Measurements from ENCODE around the gene ATP6AP1. TPM values are rescaled to one million over a fixed set of nuclear protein-coding genes. Genes with fewer than 3 reads are reported as not detected.

ATP6AP1 gene
- polyA plus RNA-seq, 1 donor (not counting 4 experiments of a cell fraction or from before 2014, with no cell fraction given) = 42.4 TPM

DNA sequence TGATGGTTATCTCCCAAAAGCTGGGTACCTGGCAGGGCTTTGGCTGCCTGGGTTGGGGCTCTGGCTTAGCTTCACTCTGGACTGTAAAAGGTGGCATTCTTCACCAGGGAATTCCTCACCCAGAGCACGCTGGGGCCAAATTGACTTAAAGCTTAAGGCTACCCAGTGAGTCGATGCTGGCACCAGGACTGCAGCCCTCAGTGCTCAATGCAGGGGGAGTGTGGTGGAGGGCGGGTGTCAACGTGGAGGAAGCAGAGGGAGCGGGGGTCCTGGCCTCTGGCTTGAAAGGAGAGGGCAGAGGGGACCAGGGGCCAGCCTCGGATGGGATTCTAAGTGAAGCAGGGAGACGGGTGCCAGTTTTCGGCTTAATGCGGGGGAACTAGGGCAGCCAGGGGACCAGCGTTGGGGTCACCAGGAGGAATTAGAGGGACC is 15.0 kb downstream of the ATP6AP1 start:
- no peaks in the 10 kb centered on the region for H3K9me1 ChIP-seq (ENCODE audit: control insufficient read depth, extremely low read depth, insufficient read depth, low read length)
- DNase-seq (ENCODE audit: low read depth, low spot score) (no peak), FAIRE-seq (no peak)
- H4K20me1 ChIP-seq (ENCODE audit: control insufficient read depth, extremely low read depth, insufficient read depth, low read length) = no peaks in the 10 kb centered on the region
- no peak overlapping the region for H3K4me3 ChIP-seq (ENCODE audit: control insufficient read depth in 2 of 3, extremely low read depth in 1 of 3, insufficient read depth in 2 of 3, low read depth in 1 of 3, low read length in 3 of 3)
- no peak for TF ChIP-seq EZH2 (IDR thresholded peaks at IDR 0.05; ENCODE audit: low read length)
- TF ChIP-seq, protein P1, sequence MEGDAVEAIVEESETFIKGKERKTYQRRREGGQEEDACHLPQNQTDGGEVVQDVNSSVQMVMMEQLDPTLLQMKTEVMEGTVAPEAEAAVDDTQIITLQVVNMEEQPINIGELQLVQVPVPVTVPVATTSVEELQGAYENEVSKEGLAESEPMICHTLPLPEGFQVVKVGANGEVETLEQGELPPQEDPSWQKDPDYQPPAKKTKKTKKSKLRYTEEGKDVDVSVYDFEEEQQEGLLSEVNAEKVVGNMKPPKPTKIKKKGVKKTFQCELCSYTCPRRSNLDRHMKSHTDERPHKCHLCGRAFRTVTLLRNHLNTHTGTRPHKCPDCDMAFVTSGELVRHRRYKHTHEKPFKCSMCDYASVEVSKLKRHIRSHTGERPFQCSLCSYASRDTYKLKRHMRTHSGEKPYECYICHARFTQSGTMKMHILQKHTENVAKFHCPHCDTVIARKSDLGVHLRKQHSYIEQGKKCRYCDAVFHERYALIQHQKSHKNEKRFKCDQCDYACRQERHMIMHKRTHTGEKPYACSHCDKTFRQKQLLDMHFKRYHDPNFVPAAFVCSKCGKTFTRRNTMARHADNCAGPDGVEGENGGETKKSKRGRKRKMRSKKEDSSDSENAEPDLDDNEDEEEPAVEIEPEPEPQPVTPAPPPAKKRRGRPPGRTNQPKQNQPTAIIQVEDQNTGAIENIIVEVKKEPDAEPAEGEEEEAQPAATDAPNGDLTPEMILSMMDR (optimal IDR thresholded peaks at IDR 0.05 in 1 of 3, IDR thresholded peaks at IDR 0.05 in 1 of 3, conservative IDR thresholded peaks at IDR 0.05 in 1 of 3; ENCODE audit: extremely low read depth in 1 of 3, insufficient read depth in 2 of 3, low read length in 3 of 3) = no peak
- H3K36me3 ChIP-seq (ENCODE audit: control insufficient read depth in 2 of 2, extremely low read depth in 1 of 2, insufficient read depth in 2 of 2, low read length in 2 of 2) = peaks cover 2 to 4% of the 10 kb centered on the region in 2 experiments
- H3K9ac ChIP-seq (ENCODE audit: control insufficient read depth, extremely low read depth, insufficient read depth, low read length) = no peak overlapping the region
- no peak overlapping the region for H3K4me2 ChIP-seq (ENCODE audit: control insufficient read depth, extremely low read depth, insufficient read depth, low read depth, low read length)
- H3K9me3 ChIP-seq (ENCODE audit: control insufficient read depth, low read depth, low read length) = peaks cover 2% of the 10 kb centered on the region
- H3K27me3 ChIP-seq (ENCODE audit: control insufficient read depth, extremely low read depth, insufficient read depth, low read length) = no peaks in the 10 kb centered on the region
- no peak overlapping the region for H3K27ac ChIP-seq (ENCODE audit: control insufficient read depth, insufficient read depth, low read length)
- H3K4me1 ChIP-seq (ENCODE audit: control insufficient read depth, extremely low read depth, insufficient read depth, low read length) = peaks cover 12% of the 10 kb centered on the region
- dilution Hi-C loops (cut with MboI; ENCODE audit: extremely low pct_ligation_motif_present, low sequenced_read_pairs) = no loop called here
- H2AFZ ChIP-seq (ENCODE audit: control insufficient read depth, low read length) = no peak overlapping the region
- peaks cover 11% of the 10 kb centered on the region for H3K79me2 ChIP-seq (ENCODE audit: control insufficient read depth, insufficient read depth, low read length)

GRCh38 chrX:154443992-154444754 is 15.7 kb downstream of the ATP6AP1 start, which contains the start of gene FAM50A:
TSS of gene FAM50A (plus strand) at chrX:154444141. CDS start at chrX:154444236, 95 bp downstream.
- TF ChIP-seq EZH2 (IDR thresholded peaks at IDR 0.05; ENCODE audit: low read length) = no peak
- TF ChIP-seq, protein P1 (optimal IDR thresholded peaks at IDR 0.05 in 1 of 3, IDR thresholded peaks at IDR 0.05 in 1 of 3, conservative IDR thresholded peaks at IDR 0.05 in 1 of 3; ENCODE audit: extremely low read depth in 1 of 3, insufficient read depth in 2 of 3, low read length in 3 of 3) = no peak
- no peaks in the 10 kb centered on the region for H3K27me3 ChIP-seq (ENCODE audit: control insufficient read depth, extremely low read depth, insufficient read depth, low read length)
- peaks cover 4% of the 10 kb centered on the region for H3K79me2 ChIP-seq (ENCODE audit: control insufficient read depth, insufficient read depth, low read length)
- H4K20me1 ChIP-seq (ENCODE audit: control insufficient read depth, extremely low read depth, insufficient read depth, low read length) = no peaks in the 10 kb centered on the region
- peak within 1 kb of the TSS; percentile 48 to 54 (median 49) for H3K4me3 ChIP-seq (ENCODE audit: control insufficient read depth in 2 of 3, extremely low read depth in 1 of 3, insufficient read depth in 2 of 3, low read depth in 1 of 3, low read length in 3 of 3)
- H3K9me3 ChIP-seq (ENCODE audit: control insufficient read depth, low read depth, low read length) = no peaks in the 10 kb centered on the region
- peaks cover 11% of the 10 kb centered on the region for H3K4me1 ChIP-seq (ENCODE audit: control insufficient read depth, extremely low read depth, insufficient read depth, low read length)
- FAIRE-seq = no peak
- peaks cover 0 to 6% of the 10 kb centered on the region in 2 experiments for H3K36me3 ChIP-seq (ENCODE audit: control insufficient read depth in 2 of 2, extremely low read depth in 1 of 2, insufficient read depth in 2 of 2, low read length in 2 of 2)
- H3K27ac ChIP-seq (ENCODE audit: control insufficient read depth, insufficient read depth, low read length) = no peak within 1 kb of the TSS
- H3K4me2 ChIP-seq (ENCODE audit: control insufficient read depth, extremely low read depth, insufficient read depth, low read depth, low read length) = peak within 1 kb of the TSS; percentile 71
- no peak for DNase-seq (ENCODE audit: low read depth, low spot score)
- no peaks in the 10 kb centered on the region for H3K9me1 ChIP-seq (ENCODE audit: control insufficient read depth, extremely low read depth, insufficient read depth, low read length)
- dilution Hi-C loops (cut with MboI; ENCODE audit: extremely low pct_ligation_motif_present, low sequenced_read_pairs) = no loop called here
- H2AFZ ChIP-seq (ENCODE audit: control insufficient read depth, low read length) = no peak within 1 kb of the TSS
- peak within 1 kb of the TSS; percentile 54 for H3K9ac ChIP-seq (ENCODE audit: control insufficient read depth, extremely low read depth, insufficient read depth, low read length)

Data from keratinocyte (primary cell).